Measurements from ENCODE around the gene MS4A13. TPM values are rescaled to one million over a fixed set of nuclear protein-coding genes. Genes with fewer than 3 reads are reported as not detected.

Gene MS4A13
- total and polyA plus RNA-seq, 2 of the 8 experiments (the other 6 are each of a cell fraction or from before 2014, with no cell fraction given), result not detected

- Histone ChIP-seq H3K4me1 (replicated peaks in 1 of 4; ENCODE audit: control insufficient read depth in 3 of 4, insufficient read depth in 4 of 4, low read length in 3 of 4) (peaks cover 0 to 6% (median 2%) of the 10 kb centered on the region in 4 experiments; a peak in 3 of 7 replicates), H3K27me3 (replicated peaks in 1 of 4; ENCODE audit: control insufficient read depth in 3 of 4, extremely low read depth in 1 of 4, insufficient read depth in 3 of 4, low read length in 3 of 4) (no peaks in the 10 kb centered on the region), H3K14ac (ENCODE audit: insufficient read length) (no peak overlapping the region), H2BK5ac (ENCODE audit: low read depth, low read length) (no peak overlapping the region), H3K4ac (replicated peaks; ENCODE audit: insufficient read length, low read depth, low read length) (no peak overlapping the region), H3K79me2 (ENCODE audit: control insufficient read depth in 1 of 2, insufficient read depth in 2 of 2, low read length in 2 of 2) (no peaks in the 10 kb centered on the region), H4K20me1 (replicated peaks in 1 of 2; ENCODE audit: control insufficient read depth in 1 of 2, insufficient read depth in 2 of 2, low read length in 2 of 2) (no peaks in the 10 kb centered on the region), H3K36me3 (ENCODE audit: control insufficient read depth in 2 of 4, insufficient read depth in 4 of 4, low read length in 3 of 4) (no peaks in the 10 kb centered on the region), H2BK120ac (replicated peaks; ENCODE audit: low read depth, low read length) (no peak overlapping the region), H3K23ac (ENCODE audit: insufficient read length) (no peak overlapping the region), H4K5ac (ENCODE audit: insufficient read length, low read depth, low read length) (no peak overlapping the region), H3K4me3 (ENCODE audit: extremely low read depth in 1 of 4, insufficient read depth in 2 of 4, low read depth in 3 of 4, low read length in 4 of 4) (no peak overlapping the region), H2AK5ac (ENCODE audit: low read depth, low read length) (no peak overlapping the region), H3K4me2 (ENCODE audit: insufficient read depth in 1 of 2, low read depth in 2 of 2, low read length in 2 of 2) (no peak overlapping the region), H3K56ac (replicated peaks; ENCODE audit: insufficient read length, low read depth, low read length) (no peak overlapping the region), H4K91ac (replicated peaks; ENCODE audit: insufficient read length, low read length) (no peak overlapping the region), H3K27ac (ENCODE audit: low read depth, low read length) (no peak overlapping the region), H2AFZ (ENCODE audit: low read length) (no peak overlapping the region), H3K79me1 (ENCODE audit: low read depth, low read length) (no peaks in the 10 kb centered on the region), H2BK20ac (ENCODE audit: low read length) (no peak overlapping the region), H2BK12ac (ENCODE audit: low read depth, low read length) (no peak overlapping the region), H4K8ac (ENCODE audit: extremely low read depth, insufficient read depth, low read length) (no peak overlapping the region), H3K18ac (ENCODE audit: extremely low read depth, low read length) (no peak overlapping the region), H3K23me2 (ENCODE audit: low read depth, low read length) (no peaks in the 10 kb centered on the region; the same call in 1 of the 2 replicates), H2BK15ac (ENCODE audit: low read length) (no peak overlapping the region), H3K9me3 (ENCODE audit: insufficient read depth in 2 of 2, low read depth in 1 of 2, low read length in 1 of 2) (peaks cover 0 to 5% of the 10 kb centered on the region in 2 experiments; a peak in 1 of 4 replicates), H3K9ac (replicated peaks in 1 of 4; ENCODE audit: extremely low read depth in 1 of 4, low read depth in 3 of 4, low read length in 3 of 4) (no peak overlapping the region)
- TF ChIP-seq E2F6 (IDR thresholded peaks at IDR 0.05), result no peak
- ChIA-PET CTCF (ENCODE audit: partially characterized antibody) (no interaction called here), POLR2A (ENCODE audit: partially characterized antibody) (interaction anchor here (1.0 kb wide), 1 partner anchor 8 kb away, joined by 3 read pairs; no protein-coding TSS in a partner anchor)
- DNase-seq (ENCODE audit: low read depth in 1 of 2, low spot score in 2 of 2) (no peak), FAIRE-seq (no peak)
- 98% methylated on average over 2 of the region's 2 CpGs; no CpG with 5 or more reads in 1 of the 2 experiments for WGBS, 2 experiments (ENCODE audit: extremely low coverage in 1 of 2, insufficient coverage in 1 of 2, insufficient read length in 1 of 2, insufficient replicate concordance in 2 of 2, low coverage in 1 of 2, low lambda C conversion rate in 2 of 2, missing lambda C conversion rate in 1 of 2)
These were observed 21.7 kb upstream of the MS4A13 start for GRCh38 chr11:60493454-60493853.

Data from H1 (cell line).